ENCODE results near the gene GJC2. TPM values are rescaled to one million over a fixed set of nuclear protein-coding genes. Genes with fewer than 3 reads are reported as not detected.
"Not testable (repeated sequence)": the region's sequence is repeated elsewhere in the genome, so short reads cannot be mapped to it uniquely, and the experiment has no call there.

The GJC2 gene
- total and polyA plus RNA-seq, 4 experiments from 2014 or later = 0.61 to 0.80 TPM; not detected in 2

- intact Hi-C loops (cut with micrococcal nuclease) = loop anchor here (5.0 kb wide), 1 partner anchor 1399 kb away; the partner anchor contains the start of gene NUP133
- peaks cover 0 to 22% of the 10 kb centered on the region in 2 donors for H3K36me3 Mint-ChIP-seq
These were observed 41.6 kb upstream of the GJC2 start for GRCh38 chr1:228108055-228108690.

GRCh38 chr1:228108742-228109072, 41.0 kb upstream of the GJC2 start:
- H3K27ac ChIP-seq (ENCODE audit: low read depth, low read length) = peak overlapping the region; percentile 92
- H3K4me1 ChIP-seq (ENCODE audit: insufficient read depth, low read length) = peaks cover 26% of the 10 kb centered on the region
- Mint-ChIP-seq H3K27me3 (no peaks in the 10 kb centered on the region), H3K36me3 (peaks cover 0 to 19% of the 10 kb centered on the region in 2 donors), H3K4me1 (peaks cover 9 to 51% (median 29%) of the 10 kb centered on the region in 4 donors), H3K27ac (peak overlapping the region; percentile 92 to 98 (median 95)), H3K4me3 (peak overlapping the region; percentile 89 to 98 (median 94)), H3K9me3 (peaks cover 0 to 1% (median 0%) of the 10 kb centered on the region in 8 donors)
- peaks cover 12% of the 10 kb centered on the region for H3K36me3 ChIP-seq (ENCODE audit: insufficient read depth, low read length)
- H3K4me3 ChIP-seq (ENCODE audit: low read length in 2 of 2) = peak overlapping the region; percentile 59 to 68
- no peak for DNase-seq
- H3K9me3 ChIP-seq (ENCODE audit: control insufficient read depth in 1 of 2, low read length in 2 of 2) = no peaks in the 10 kb centered on the region
- CTCF ChIA-PET (ENCODE audit: partially characterized antibody) = interaction anchor here (1.8 to 3.1 kb wide), 2 partner anchors 22 to 347 kb away, joined by 3 to 14 read pairs; no protein-coding TSS in a partner anchor
- H3K27me3 ChIP-seq (ENCODE audit: insufficient read depth, low read length) = no peaks in the 10 kb centered on the region
- POLR2A ChIA-PET (ENCODE audit: partially characterized antibody) = interaction anchor here (0.8 to 3.2 kb wide), 5 partner anchors 9 to 57 kb away, joined by 4 to 33 read pairs (median 18); partner anchors contain the start of genes ARF1, GUK1 and IBA57
- intact Hi-C loops (cut with micrococcal nuclease) = loop anchor here (1.0 to 5.0 kb wide), 5 partner anchors 26 to 1399 kb away; partner anchors contain the start of genes ARF1, GUK1 and NUP133

More at GRCh38 chr1:228108055-228108690, 41.6 kb upstream of the GJC2 start:
- peak overlapping the region; percentile 92 for H3K27ac ChIP-seq (ENCODE audit: low read depth, low read length)
- no peaks in the 10 kb centered on the region for H3K27me3 ChIP-seq (ENCODE audit: insufficient read depth, low read length)
- Mint-ChIP-seq H3K4me3 (peak overlapping the region; percentile 89 to 98 (median 94)), H3K4me1 (peaks cover 9 to 57% (median 32%) of the 10 kb centered on the region in 4 donors), H3K9me3 (peaks cover 0 to 5% (median 0%) of the 10 kb centered on the region in 8 donors), H3K27ac (peak overlapping the region; percentile 83 to 98 (median 94)), H3K27me3 (no peaks in the 10 kb centered on the region)
- peak overlapping the region; percentile 59 to 68 for H3K4me3 ChIP-seq (ENCODE audit: low read length in 2 of 2)
- H3K36me3 ChIP-seq (ENCODE audit: insufficient read depth, low read length) = peaks cover 12% of the 10 kb centered on the region
- H3K4me1 ChIP-seq (ENCODE audit: insufficient read depth, low read length) = peaks cover 29% of the 10 kb centered on the region
- CTCF ChIA-PET (ENCODE audit: partially characterized antibody) = interaction anchor here (1.8 kb wide), 1 partner anchor 347 kb away, joined by 3 read pairs; no protein-coding TSS in a partner anchor
- H3K9me3 ChIP-seq (ENCODE audit: control insufficient read depth in 1 of 2, low read length in 2 of 2) = no peaks in the 10 kb centered on the region
- DNase-seq = no peak
- POLR2A ChIA-PET (ENCODE audit: partially characterized antibody) = interaction anchor here (0.8 to 3.2 kb wide), 6 partner anchors 8 to 58 kb away, joined by 4 to 33 read pairs (median 16); partner anchors contain the start of genes ARF1, GUK1 and IBA57

- Mint-ChIP-seq H3K27me3 (no peaks in the 10 kb centered on the region), H3K9me3 (peaks cover 0 to 1% (median 0%) of the 10 kb centered on the region in 8 donors), H3K27ac (peak within 1 kb of the TSS; percentile 92 to 98 (median 95)), H3K36me3 (peaks cover 0 to 18% of the 10 kb centered on the region in 2 donors), H3K4me3 (peak within 1 kb of the TSS; percentile 89 to 98 (median 94)), H3K4me1 (peaks cover 9 to 45% (median 26%) of the 10 kb centered on the region in 4 donors)
- Histone ChIP-seq H3K9me3 (ENCODE audit: control insufficient read depth in 1 of 2, low read length in 2 of 2) (no peaks in the 10 kb centered on the region), H3K36me3 (ENCODE audit: insufficient read depth, low read length) (peaks cover 12% of the 10 kb centered on the region), H3K27me3 (ENCODE audit: insufficient read depth, low read length) (no peaks in the 10 kb centered on the region), H3K4me1 (ENCODE audit: insufficient read depth, low read length) (peaks cover 21% of the 10 kb centered on the region), H3K27ac (ENCODE audit: low read depth, low read length) (peak within 1 kb of the TSS; percentile 92), H3K4me3 (ENCODE audit: low read length in 2 of 2) (peak within 1 kb of the TSS; percentile 68 to 76)
- ChIA-PET POLR2A (ENCODE audit: partially characterized antibody) (interaction anchor here (0.7 to 3.2 kb wide), 10 partner anchors 10 to 377 kb away, joined by 3 to 33 read pairs (median 4); partner anchors contain the start of genes ARF1, GUK1, IBA57 and JMJD4), CTCF (ENCODE audit: partially characterized antibody) (interaction anchor here (0.9 to 3.1 kb wide), 6 partner anchors 21 to 346 kb away, joined by 3 to 14 read pairs (median 3); no protein-coding TSS in a partner anchor)
- intact Hi-C loops (cut with micrococcal nuclease) = loop anchor here (1.0 to 5.0 kb wide), 5 partner anchors 27 to 1398 kb away; partner anchors contain the start of genes ARF1, GUK1 and NUP133
- peak; percentile 97 to 99 (median 98) for DNase-seq
These were observed 40.4 kb upstream of the GJC2 start, which contains the start of gene MRPL55 for GRCh38 chr1:228109073-228109961. Gene MRPL55 (minus strand): TSS chr1:228109299. CDS start chr1:228108260, 1,039 bp downstream.

- Histone ChIP-seq H3K4me1 (ENCODE audit: insufficient read depth, low read length) (peaks cover 21% of the 10 kb centered on the region), H3K27ac (ENCODE audit: low read depth, low read length) (peak overlapping the region; percentile 92), H3K27me3 (ENCODE audit: insufficient read depth, low read length) (no peaks in the 10 kb centered on the region), H3K36me3 (ENCODE audit: insufficient read depth, low read length) (peaks cover 12% of the 10 kb centered on the region), H3K4me3 (ENCODE audit: low read length in 2 of 2) (peak overlapping the region; percentile 68 to 76), H3K9me3 (ENCODE audit: control insufficient read depth in 1 of 2, low read length in 2 of 2) (no peaks in the 10 kb centered on the region)
- Mint-ChIP-seq H3K36me3 (peaks cover 0 to 15% of the 10 kb centered on the region in 2 donors), H3K4me1 (peaks cover 8 to 38% (median 22%) of the 10 kb centered on the region in 4 donors), H3K4me3 (peak overlapping the region; percentile 89 to 98 (median 94)), H3K27me3 (no peaks in the 10 kb centered on the region), H3K9me3 (no peaks in the 10 kb centered on the region), H3K27ac (peak overlapping the region; percentile 79 to 98 (median 95))
- POLR2A ChIA-PET (ENCODE audit: partially characterized antibody) = interaction anchor here (0.7 to 3.2 kb wide), 10 partner anchors 11 to 377 kb away, joined by 3 to 33 read pairs (median 3); partner anchors contain the start of genes ARF1, GUK1, IBA57 and JMJD4
- no peak for DNase-seq
- intact Hi-C loops (cut with micrococcal nuclease) = loop anchor here (1.0 to 5.0 kb wide), 5 partner anchors 28 to 1397 kb away; partner anchors contain the start of genes ARF1, GUK1 and NUP133
- CTCF ChIA-PET (ENCODE audit: partially characterized antibody) = interaction anchor here (0.9 to 3.1 kb wide), 5 partner anchors 21 to 57 kb away, joined by 3 to 14 read pairs (median 3); no protein-coding TSS in a partner anchor
These were observed 39.7 kb upstream of the GJC2 start for GRCh38 chr1:228109962-228110488.

- Mint-ChIP-seq H3K9me3 (no peaks in the 10 kb centered on the region), H3K27me3 (no peaks in the 10 kb centered on the region), H3K4me3 (peak overlapping the region in 1 of 8 donors; percentile 21), H3K4me1 (peaks cover 8 to 37% (median 22%) of the 10 kb centered on the region in 4 donors), H3K36me3 (peaks cover 0 to 15% of the 10 kb centered on the region in 2 donors), H3K27ac (peak overlapping the region in 2 of 7 donors; percentile 43 to 98)
- no peaks in the 10 kb centered on the region for H3K27me3 ChIP-seq (ENCODE audit: insufficient read depth, low read length)
- H3K36me3 ChIP-seq (ENCODE audit: insufficient read depth, low read length) = peaks cover 12% of the 10 kb centered on the region
- no peak overlapping the region for H3K27ac ChIP-seq (ENCODE audit: low read depth, low read length)
- H3K4me1 ChIP-seq (ENCODE audit: insufficient read depth, low read length) = peaks cover 21% of the 10 kb centered on the region
- H3K4me3 ChIP-seq (ENCODE audit: low read length in 2 of 2) = no peak overlapping the region
- DNase-seq = no peak
- intact Hi-C loops (cut with micrococcal nuclease) = no loop called here
- H3K9me3 ChIP-seq (ENCODE audit: control insufficient read depth in 1 of 2, low read length in 2 of 2) = no peaks in the 10 kb centered on the region
- ChIA-PET CTCF (ENCODE audit: partially characterized antibody) (interaction anchor here (1.2 to 3.1 kb wide), 2 partner anchors 20 to 26 kb away, joined by 3 to 14 read pairs; no protein-coding TSS in a partner anchor), POLR2A (ENCODE audit: partially characterized antibody) (interaction anchor here (0.9 to 3.2 kb wide), 5 partner anchors 21 to 376 kb away, joined by 3 to 26 read pairs (median 3); partner anchors contain the start of genes ARF1, IBA57, JMJD4 and SNAP47)
These were observed 39.2 kb upstream of the GJC2 start for GRCh38 chr1:228110556-228110955.

GRCh38 chr1:228111315-228111714, 38.4 kb upstream of the GJC2 start:
- not testable (repeated sequence) for H3K27me3 Mint-ChIP-seq, H3K4me3 Mint-ChIP-seq

More at GRCh38 chr1:228111315-228111714, 38.4 kb upstream of the GJC2 start:
- ChIA-PET CTCF (ENCODE audit: partially characterized antibody) (interaction anchor here (3.1 kb wide), 1 partner anchor 19 kb away, joined by 14 read pairs; no protein-coding TSS in a partner anchor), POLR2A (ENCODE audit: partially characterized antibody) (interaction anchor here (1.1 kb wide), 2 partner anchors 29 kb away, joined by 3 to 4 read pairs; partner anchors contain the start of gene ARF1)
- H3K27ac ChIP-seq (ENCODE audit: low read depth, low read length); H3K27me3 ChIP-seq (ENCODE audit: insufficient read depth, low read length); H3K36me3 ChIP-seq (ENCODE audit: insufficient read depth, low read length); H3K9me3 Mint-ChIP-seq; H3K9me3 ChIP-seq (ENCODE audit: control insufficient read depth in 1 of 2, low read length in 2 of 2); H3K27ac Mint-ChIP-seq; DNase-seq; H3K4me3 ChIP-seq (ENCODE audit: low read length in 2 of 2); intact Hi-C loops (cut with micrococcal nuclease): not testable (repeated sequence)
- peaks cover 8 to 36% (median 22%) of the 10 kb centered on the region in 4 donors for H3K4me1 Mint-ChIP-seq
- peaks cover 0 to 14% of the 10 kb centered on the region in 2 donors for H3K36me3 Mint-ChIP-seq
- H3K4me1 ChIP-seq (ENCODE audit: insufficient read depth, low read length) = peaks cover 21% of the 10 kb centered on the region

Data from CD4-positive, alpha-beta memory T cell (primary cell).